ENCODE results near the gene SIM2. TPM values are rescaled to one million over a fixed set of nuclear protein-coding genes. Genes with fewer than 3 reads are reported as not detected.

Gene SIM2
- polyA plus RNA-seq, 1 experiment, result not detected

GRCh38 chr21:36698385-36698980 lies 432 bp upstream of the SIM2 start:
- H3K27me3 ChIP-seq (ENCODE audit: control insufficient read depth, insufficient read depth, low read length), result peaks cover 86% of the 10 kb centered on the region
- CTCF ChIA-PET, result no interaction called here

GRCh38 chr21:36699546-36700294 lies 805 bp downstream of the SIM2 start:
- Histone ChIP-seq H3K36me3 (ENCODE audit: control insufficient read depth, insufficient read depth, low read length) (no peaks in the 10 kb centered on the region), H3K27me3 (ENCODE audit: control insufficient read depth, insufficient read depth, low read length) (peaks cover 87% of the 10 kb centered on the region), H3K4me3 (ENCODE audit: low read depth, low read length) (no peak overlapping the region)
- ChIA-PET POLR2A (no interaction called here), CTCF (interaction anchor here (0.9 kb wide), 1 partner anchor 13 kb away, joined by 4 read pairs; no protein-coding TSS in a partner anchor)
- no peak for TF ChIP-seq CTCF (IDR thresholded peaks at IDR 0.05; ENCODE audit: insufficient read depth, low read depth, low read length)
- no peak for DNase-seq (ENCODE audit: low read depth)

More at GRCh38 chr21:36698385-36698980, 432 bp upstream of the SIM2 start:
- no peaks in the 10 kb centered on the region for H3K36me3 ChIP-seq (ENCODE audit: control insufficient read depth, insufficient read depth, low read length)
- no peak for TF ChIP-seq CTCF (IDR thresholded peaks at IDR 0.05; ENCODE audit: insufficient read depth, low read depth, low read length)
- POLR2A ChIA-PET, result no interaction called here
- no peak overlapping the region for H3K4me3 ChIP-seq (ENCODE audit: low read depth, low read length)
- DNase-seq (ENCODE audit: low read depth), result no peak

- no peak for TF ChIP-seq CTCF (IDR thresholded peaks at IDR 0.05; ENCODE audit: insufficient read depth, low read depth, low read length)
- POLR2A ChIA-PET, result no interaction called here
- DNase-seq (ENCODE audit: low read depth), result no peak
- Histone ChIP-seq H3K27me3 (ENCODE audit: control insufficient read depth, insufficient read depth, low read length) (peaks cover 89% of the 10 kb centered on the region), H3K36me3 (ENCODE audit: control insufficient read depth, insufficient read depth, low read length) (no peaks in the 10 kb centered on the region), H3K4me3 (ENCODE audit: low read depth, low read length) (no peak overlapping the region)
- CTCF ChIA-PET, result interaction anchor here (0.9 kb wide), 1 partner anchor 14 kb away, joined by 4 read pairs; no protein-coding TSS in a partner anchor
Observed at GRCh38 chr21:36700295-36700970, 1.5 kb downstream of the SIM2 start.

DNA sequence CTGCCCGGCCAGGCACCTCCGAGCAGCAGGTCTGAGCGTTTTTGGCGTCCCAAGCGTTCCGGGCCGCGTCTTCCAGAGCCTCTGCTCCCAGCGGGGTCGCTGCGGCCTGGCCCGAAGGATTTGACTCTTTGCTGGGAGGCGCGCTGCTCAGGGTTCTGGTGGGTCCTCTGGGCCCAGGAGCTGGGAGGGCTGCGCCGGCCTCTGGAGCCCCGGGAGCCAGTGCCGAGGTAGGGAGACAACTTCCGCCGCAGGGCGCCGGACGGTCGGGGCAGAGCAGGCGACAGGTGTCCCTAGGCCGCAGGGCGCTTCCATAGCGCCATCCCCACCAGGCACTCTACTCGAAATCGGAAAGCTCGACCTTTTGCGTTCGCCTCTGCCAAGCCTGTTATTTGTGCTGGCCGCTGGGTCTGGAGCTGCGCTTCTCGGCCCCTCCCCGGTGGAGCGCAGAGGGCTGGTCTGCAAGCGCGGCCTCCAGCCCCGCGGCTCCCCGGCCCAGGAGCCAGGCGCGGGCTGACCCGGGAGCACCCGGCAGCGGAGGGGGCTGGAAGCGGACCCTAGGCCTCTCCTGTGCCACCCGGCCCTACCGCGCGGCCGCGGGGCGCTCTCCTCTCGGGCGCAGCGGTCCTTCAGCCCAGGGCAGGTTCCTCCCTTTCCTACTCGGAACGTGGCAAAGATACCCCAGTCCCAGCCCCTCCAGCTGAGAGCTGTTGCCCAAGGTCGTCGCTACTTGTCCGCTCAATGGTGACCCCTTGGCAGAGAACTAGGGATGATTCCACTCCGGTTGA lies 2.2 kb downstream of the SIM2 start:
- POLR2A ChIA-PET, result no interaction called here
- TF ChIP-seq CTCF (IDR thresholded peaks at IDR 0.05; ENCODE audit: insufficient read depth, low read depth, low read length), result no peak
- CTCF ChIA-PET, result no interaction called here
- peaks cover 89% of the 10 kb centered on the region for H3K27me3 ChIP-seq (ENCODE audit: control insufficient read depth, insufficient read depth, low read length)
- H3K36me3 ChIP-seq (ENCODE audit: control insufficient read depth, insufficient read depth, low read length), result no peaks in the 10 kb centered on the region
- no peak overlapping the region for H3K4me3 ChIP-seq (ENCODE audit: low read depth, low read length)
- DNase-seq (ENCODE audit: low read depth), result no peak
